Fibroblast of villous mesenchyme (primary cell): ENCODE results near the gene C14orf180. TPM values are rescaled to one million over a fixed set of nuclear protein-coding genes. Genes with fewer than 3 reads are reported as not detected.

Experiments used
- DNase-seq: peaks from one replicate; pipeline ENCODE4 v3.0.0-alpha.2; 2010; ENCODE audit warnings: low read depth
- H3K4me3 ChIP-seq: 2 replicates; pipeline ENCODE4 v1.5.1; 2011; ENCODE audit warnings: low read depth, mild to moderate bottlenecking, low read length
- total RNA-seq: library from RNA; depleted of rRNA; stranded (reverse); fragments of >200 nt; gene quantifications from 2 replicates; pipeline ENCODE4 v1.2.3, GENCODE V29; 2012
- TF ChIP-seq, protein P1 (sequence below): IDR thresholded peaks from 2 replicates; pipeline ENCODE4 v1.5.1; 2012; ENCODE audit warnings: low read depth, mild to moderate bottlenecking, low read length; ENCODE audit not compliant: insufficient read depth

C14orf180 gene
- total RNA-seq, 1 donor = not detected

DNA sequence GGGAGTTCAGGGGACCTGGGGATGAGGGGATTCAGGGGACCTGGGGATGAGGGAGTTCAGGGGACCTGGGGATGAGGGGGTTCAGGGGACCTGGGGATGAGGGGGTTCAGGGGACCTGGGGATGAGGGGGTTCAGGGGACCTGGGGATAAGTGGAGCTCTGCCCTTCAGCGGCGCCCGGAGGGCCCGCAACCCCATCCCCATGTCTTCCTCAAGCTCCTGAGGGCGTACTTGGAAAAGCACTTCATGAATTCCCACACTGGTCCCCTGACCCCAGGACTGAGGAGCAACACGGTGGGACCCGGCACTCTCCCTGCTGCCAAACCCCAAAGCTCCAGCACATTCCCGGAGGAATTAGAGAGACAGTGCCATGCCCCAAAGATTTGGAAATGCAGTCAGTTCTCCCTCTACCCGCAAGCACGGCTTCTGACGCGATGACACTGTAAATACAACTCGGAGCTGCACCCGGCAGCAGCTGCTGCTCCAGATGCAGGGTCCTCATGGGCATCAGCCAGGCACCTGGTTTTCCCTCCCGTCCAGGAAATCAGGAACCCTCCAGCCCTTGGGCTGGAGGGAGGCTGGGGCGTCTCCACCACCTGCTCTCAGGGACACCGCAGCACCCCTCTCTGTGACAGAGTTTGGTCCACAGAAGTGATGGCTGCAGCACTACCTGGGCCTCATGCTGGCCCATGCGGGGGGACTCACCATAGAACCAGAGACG, 32.8 kb upstream of the C14orf180 start:
- TF ChIP-seq, protein P1, sequence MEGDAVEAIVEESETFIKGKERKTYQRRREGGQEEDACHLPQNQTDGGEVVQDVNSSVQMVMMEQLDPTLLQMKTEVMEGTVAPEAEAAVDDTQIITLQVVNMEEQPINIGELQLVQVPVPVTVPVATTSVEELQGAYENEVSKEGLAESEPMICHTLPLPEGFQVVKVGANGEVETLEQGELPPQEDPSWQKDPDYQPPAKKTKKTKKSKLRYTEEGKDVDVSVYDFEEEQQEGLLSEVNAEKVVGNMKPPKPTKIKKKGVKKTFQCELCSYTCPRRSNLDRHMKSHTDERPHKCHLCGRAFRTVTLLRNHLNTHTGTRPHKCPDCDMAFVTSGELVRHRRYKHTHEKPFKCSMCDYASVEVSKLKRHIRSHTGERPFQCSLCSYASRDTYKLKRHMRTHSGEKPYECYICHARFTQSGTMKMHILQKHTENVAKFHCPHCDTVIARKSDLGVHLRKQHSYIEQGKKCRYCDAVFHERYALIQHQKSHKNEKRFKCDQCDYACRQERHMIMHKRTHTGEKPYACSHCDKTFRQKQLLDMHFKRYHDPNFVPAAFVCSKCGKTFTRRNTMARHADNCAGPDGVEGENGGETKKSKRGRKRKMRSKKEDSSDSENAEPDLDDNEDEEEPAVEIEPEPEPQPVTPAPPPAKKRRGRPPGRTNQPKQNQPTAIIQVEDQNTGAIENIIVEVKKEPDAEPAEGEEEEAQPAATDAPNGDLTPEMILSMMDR = no peak
- no peak overlapping the region for H3K4me3 ChIP-seq
- no peak for DNase-seq

DNA sequence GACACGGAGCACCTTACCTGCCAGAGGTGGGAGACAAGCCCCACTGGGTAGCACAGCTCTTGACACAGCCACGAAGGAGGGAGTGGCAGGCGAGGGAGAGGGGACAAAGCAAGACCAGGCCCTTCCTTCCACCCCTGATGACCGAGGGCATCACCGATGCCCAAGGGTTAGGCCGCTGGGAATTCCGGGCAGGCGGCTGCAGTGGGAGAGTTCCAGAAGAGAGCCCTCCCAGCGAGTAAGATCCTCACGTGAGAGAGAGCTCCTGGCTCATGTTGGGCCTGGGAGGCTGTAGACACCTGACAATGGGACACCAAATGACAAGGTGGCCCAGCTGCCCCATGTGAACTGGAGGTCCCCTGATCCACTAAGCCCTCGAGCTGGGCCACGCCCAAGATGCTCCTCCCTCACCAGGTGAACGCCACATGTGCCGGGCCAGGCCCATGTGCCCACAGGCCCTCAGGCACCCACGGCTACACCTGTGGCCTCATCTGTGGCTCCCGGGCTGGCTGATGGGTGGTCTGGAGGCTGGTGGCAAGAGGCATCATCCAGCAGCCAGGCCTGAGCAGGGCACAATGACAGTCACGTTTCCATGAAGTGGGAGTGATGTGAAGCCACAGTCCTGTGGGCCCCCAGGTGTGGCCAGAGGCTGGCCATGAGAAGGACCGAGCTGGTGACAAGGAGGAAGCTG, 32.1 kb upstream of the C14orf180 start:
- TF ChIP-seq, protein P1 = no peak
- no peak overlapping the region for H3K4me3 ChIP-seq
- DNase-seq = no peak

DNA sequence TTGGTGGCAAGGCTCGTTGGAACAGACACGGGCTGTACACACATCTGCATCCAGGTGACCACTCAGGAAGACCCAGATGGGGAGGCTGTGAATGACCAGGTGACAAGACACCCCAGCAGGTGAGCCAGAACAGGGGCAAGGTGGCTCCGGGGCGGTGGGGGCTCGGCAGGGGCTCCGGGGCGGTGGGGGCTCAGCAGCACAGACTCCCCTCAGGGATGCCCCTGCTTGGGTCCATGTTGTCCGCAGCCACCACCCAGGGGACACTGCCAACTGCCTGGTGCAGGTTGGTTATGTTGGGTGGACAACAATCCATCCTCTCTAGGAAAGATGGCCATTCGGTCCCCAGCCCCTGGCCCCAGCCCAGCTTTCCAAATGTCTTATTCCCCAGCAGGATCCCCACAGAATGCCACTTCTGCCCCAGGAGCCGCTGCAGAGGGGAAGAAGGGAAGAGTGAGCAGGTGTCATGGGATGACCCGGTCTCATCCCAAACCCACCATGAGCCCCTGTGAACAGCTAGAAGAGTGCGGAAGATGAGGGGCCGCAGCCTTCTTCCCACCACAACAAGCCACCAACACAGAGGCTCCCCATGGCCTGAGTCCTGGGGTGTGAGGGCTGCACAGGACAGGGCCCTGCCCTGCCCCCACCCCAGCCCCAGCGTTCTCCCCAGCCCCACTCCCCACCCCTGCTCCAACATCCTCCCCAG, 31.4 kb upstream of the C14orf180 start:
- H3K4me3 ChIP-seq = no peak overlapping the region
- TF ChIP-seq, protein P1 = no peak
- DNase-seq = no peak

DNA sequence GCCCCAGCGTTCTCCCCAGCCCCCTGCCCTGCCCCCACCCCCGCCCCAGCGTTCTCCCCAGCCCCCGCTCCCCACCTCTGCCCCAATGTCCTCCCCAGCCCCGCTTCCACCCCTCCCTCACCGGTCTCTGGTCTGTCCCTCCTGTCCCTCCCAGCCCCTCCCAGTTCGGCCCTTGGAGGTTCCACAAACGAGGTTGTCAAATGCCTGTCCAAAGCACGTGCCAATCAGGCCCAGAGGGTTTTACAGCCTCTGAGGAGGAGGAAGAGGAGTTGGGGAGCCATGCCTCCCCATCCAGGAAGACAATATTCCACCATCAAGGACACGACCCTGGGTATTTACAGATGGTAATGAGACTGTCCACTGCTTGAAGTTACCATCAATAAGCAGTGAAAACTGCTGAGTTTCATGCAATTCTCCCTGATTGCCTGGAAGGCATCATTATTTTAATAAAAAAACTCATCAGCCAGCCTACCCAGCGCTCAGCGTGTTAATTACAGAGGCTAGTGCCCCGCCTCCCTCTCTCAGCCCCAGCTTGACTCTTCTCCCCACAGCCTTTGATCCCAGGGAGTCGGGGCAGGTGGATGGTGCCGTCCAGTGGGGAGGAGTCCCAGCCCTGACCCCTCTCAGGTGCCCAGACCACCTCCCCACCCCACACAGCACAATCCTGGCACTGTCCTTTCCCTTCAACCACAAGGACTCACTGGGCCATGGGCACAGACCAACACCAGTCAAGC, 30.6 kb upstream of the C14orf180 start:
- no peak for DNase-seq
- no peak overlapping the region for H3K4me3 ChIP-seq
- TF ChIP-seq, protein P1 = no peak

DNA sequence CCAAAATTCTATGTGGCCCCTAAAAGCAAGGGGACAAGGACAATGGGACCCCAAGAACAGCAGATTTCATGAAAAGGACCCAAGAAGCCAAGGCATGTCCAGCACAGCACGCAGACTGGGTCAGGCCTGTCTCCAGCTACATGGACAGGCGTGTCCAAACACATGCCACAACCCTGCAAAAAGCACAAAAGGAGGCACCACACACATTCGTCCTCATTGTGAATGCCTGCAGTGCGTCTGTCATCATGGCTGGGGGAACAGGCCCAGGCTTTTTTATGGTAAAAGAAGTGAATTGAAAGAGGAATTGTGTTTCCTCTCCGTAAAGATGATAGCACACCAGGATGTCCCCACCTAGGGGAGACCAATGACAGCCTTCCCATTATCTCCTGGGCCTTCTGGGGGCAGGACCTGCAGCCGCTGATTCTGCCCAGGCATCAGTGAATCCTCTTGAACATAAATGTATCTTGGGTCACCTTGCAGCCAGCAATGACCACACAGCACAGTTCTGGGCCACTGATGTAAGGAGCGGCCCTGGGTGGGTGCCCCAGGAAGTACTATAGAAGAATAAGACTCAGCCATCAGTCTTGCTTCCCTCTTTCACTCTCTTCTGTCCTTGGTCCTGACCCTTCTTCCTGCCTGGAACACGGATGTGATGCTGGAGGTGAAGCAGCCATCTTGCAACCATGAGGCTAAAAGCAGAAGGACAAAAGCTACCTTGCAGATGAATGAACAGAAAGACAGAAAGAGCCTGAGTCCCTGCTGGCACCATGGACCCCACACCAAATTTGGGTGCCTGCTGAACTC, 29.8 kb upstream of the C14orf180 start:
- TF ChIP-seq, protein P1 = no peak
- no peak overlapping the region for H3K4me3 ChIP-seq
- no peak for DNase-seq
